Measurements from ENCODE around the gene MIEF1.
A peak's percentile ranks its signal among the peaks of the same experiment; 100 is the strongest.

GRCh38 chr22:39502109-39502788, at the start of gene MIEF1:
- TF ChIP-seq FOXK2 (IDR thresholded peaks at IDR 0.05) (no peak), FOXM1 (IDR thresholded peaks at IDR 0.05; ENCODE audit: borderline replicate concordance) (no peak), SP1 (IDR thresholded peaks at IDR 0.05) (no peak), SUZ12 (IDR thresholded peaks at IDR 0.05) (no peak), HDGF (IDR thresholded peaks at IDR 0.05; ENCODE audit: borderline replicate concordance) (0 out of 2 replicates have a peak, but pooled peaks have one; percentile 84), NFRKB (IDR thresholded peaks at IDR 0.05) (no peak), ZNF384 (IDR thresholded peaks at IDR 0.05) (no peak), TARDBP (IDR thresholded peaks at IDR 0.05) (no peak), ELF4 (IDR thresholded peaks at IDR 0.05) (peak; percentile 90), FOXA1 (IDR thresholded peaks at IDR 0.05) (no peak)
